GM13977 (cell line): Measurements from ENCODE around the gene TACSTD2.
"Not testable (repeated sequence)": the region's sequence is repeated elsewhere in the genome, so short reads cannot be mapped to it uniquely, and the experiment has no call there.

ENCODE experiments used
- DNase-seq: peaks from one replicate; pipeline ENCODE4 v3.0.0; 2012; ENCODE audit warnings: low spot score
- in situ Hi-C: fragments of 300-500 bp; cut with MboI; formaldehyde crosslinking; loops from one replicate; pipeline ENCODE4 v1.12.0; 2022; ENCODE audit warnings: low sequenced_read_pairs, low pct_unique_long_range_greater_than_20kb, mixed read lengths, inconsistent platforms; ENCODE audit not compliant: unreplicated experiment
- TF ChIP-seq, protein P1 (sequence below): IDR thresholded peaks from 2 replicates; pipeline ENCODE4 v1.5.1; 2012; ENCODE audit warnings: mild to moderate bottlenecking, control low read depth; ENCODE audit not compliant: insufficient read depth; ENCODE audit errors: extremely low read depth, missing control alignments

Gene TACSTD2

DNA sequence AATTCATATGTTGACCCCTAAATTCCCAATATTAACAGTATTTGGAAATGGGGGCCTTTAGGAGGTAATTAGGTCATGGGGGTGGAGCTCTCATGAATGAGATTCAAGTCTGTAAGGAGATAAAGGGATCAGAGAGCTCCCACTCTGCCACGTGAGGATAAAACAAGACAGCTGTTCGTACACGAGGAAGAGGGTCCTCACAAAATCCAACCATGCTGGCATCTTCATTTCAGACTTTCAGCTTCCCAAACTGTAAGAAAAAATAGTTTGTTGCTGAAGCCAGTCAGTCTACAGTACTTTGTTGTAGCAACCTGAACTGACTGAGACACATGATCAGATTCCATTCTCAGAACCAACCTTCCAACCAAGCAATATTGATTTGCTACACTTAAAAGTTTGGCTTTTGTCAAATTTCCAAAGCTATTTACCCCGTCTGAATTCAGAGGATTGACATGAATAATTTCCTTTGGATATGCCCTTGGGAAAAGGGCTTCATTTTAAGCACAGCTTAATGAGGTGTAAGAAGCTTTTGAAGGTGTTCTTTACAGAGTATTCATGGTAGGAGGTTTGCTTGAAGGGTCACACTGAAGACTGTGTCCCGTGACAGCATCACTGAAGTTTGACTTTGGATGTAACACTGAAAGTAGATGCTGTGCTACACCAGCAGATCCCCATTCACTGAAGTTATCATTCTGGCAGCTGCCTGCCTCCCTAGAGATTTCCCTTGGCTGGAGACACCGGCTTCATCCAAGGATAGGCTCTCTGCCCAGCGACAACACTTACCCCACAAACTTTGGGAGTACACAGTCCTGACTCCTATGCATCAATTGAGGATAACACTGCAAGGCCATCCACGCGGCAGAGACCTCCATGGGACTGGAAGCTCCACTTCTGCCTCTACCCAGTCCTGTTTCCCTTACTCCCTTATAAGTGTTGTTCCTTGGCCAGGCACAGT is 25.6 kb downstream of the TACSTD2 start:
- no peak for DNase-seq
- TF ChIP-seq, protein P1, sequence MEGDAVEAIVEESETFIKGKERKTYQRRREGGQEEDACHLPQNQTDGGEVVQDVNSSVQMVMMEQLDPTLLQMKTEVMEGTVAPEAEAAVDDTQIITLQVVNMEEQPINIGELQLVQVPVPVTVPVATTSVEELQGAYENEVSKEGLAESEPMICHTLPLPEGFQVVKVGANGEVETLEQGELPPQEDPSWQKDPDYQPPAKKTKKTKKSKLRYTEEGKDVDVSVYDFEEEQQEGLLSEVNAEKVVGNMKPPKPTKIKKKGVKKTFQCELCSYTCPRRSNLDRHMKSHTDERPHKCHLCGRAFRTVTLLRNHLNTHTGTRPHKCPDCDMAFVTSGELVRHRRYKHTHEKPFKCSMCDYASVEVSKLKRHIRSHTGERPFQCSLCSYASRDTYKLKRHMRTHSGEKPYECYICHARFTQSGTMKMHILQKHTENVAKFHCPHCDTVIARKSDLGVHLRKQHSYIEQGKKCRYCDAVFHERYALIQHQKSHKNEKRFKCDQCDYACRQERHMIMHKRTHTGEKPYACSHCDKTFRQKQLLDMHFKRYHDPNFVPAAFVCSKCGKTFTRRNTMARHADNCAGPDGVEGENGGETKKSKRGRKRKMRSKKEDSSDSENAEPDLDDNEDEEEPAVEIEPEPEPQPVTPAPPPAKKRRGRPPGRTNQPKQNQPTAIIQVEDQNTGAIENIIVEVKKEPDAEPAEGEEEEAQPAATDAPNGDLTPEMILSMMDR = no peak
- in situ Hi-C loops = no loop called here

DNA sequence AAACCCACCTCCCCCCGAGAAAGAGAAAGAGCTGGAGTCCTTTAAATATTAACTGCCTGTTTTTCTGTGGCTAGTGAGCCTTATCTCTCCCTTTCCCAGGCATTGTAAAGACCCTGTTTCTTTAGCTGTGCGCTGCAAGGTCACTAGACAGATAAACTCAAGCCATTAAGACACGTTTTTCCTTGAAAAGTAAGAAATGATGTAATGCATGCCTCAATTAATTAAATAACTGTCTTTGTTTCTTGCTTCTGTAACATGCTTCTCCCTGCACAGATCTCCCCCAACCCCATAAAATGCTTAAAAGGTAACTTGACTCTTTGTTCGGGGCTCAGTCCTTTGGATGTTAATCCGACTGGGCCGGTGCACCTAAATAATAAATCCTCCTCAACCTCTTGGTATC is 27.8 kb downstream of the TACSTD2 start:
- in situ Hi-C loops, DNase-seq: not testable (repeated sequence)

- DNase-seq = no peak
- TF ChIP-seq, protein P1 = no peak
- in situ Hi-C loops = no loop called here
Measured at GRCh38 chr1:58548371-58548770, 28.7 kb downstream of the TACSTD2 start.

DNA sequence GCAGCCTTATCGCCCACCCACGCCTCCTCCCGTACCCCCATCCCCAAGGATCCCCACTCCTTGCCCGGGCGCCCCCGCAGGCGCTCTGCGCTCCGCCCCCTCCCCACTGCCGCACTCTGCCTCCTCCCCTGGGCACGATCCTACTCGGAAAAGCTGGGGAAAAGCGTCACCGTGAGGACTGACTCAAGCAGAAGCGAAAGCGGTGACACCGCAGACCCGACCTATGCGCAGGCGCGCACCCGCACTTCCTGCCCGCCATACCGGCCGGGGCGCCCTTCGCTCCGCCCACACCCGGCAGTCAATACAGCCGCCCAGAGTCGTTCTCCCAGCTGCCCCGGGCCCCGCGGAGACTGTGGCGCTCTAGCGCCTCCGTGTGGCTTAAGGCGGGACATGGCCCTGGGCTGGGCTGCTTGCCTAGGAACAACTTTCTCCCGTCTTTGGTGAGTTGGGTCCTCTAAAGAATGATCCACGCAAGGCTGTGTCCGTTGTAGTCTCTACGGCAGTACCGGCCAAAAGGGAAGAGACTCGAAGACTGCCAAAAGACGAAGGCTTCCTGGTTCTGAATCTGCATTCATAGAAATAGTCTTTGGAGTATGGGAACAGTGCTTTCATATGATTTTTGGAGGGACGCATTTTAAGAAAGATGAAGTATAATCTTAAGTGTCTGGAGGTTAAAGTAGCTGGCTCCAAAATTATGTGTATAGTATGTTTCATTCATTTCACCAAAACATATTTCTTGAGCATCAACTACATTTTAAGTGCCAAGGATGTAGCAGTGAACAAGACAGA is 30.3 kb downstream of the TACSTD2 start, which contains the start of gene OMA1:
Gene OMA1, minus strand, starts transcription at position 207 of the 789 bp plus-strand sequence. CDS start 7,432 bp downstream, outside the sequence.
- peak; percentile 92 for DNase-seq
- in situ Hi-C loops = no loop called here
- TF ChIP-seq, protein P1 = peak; percentile 96

DNA sequence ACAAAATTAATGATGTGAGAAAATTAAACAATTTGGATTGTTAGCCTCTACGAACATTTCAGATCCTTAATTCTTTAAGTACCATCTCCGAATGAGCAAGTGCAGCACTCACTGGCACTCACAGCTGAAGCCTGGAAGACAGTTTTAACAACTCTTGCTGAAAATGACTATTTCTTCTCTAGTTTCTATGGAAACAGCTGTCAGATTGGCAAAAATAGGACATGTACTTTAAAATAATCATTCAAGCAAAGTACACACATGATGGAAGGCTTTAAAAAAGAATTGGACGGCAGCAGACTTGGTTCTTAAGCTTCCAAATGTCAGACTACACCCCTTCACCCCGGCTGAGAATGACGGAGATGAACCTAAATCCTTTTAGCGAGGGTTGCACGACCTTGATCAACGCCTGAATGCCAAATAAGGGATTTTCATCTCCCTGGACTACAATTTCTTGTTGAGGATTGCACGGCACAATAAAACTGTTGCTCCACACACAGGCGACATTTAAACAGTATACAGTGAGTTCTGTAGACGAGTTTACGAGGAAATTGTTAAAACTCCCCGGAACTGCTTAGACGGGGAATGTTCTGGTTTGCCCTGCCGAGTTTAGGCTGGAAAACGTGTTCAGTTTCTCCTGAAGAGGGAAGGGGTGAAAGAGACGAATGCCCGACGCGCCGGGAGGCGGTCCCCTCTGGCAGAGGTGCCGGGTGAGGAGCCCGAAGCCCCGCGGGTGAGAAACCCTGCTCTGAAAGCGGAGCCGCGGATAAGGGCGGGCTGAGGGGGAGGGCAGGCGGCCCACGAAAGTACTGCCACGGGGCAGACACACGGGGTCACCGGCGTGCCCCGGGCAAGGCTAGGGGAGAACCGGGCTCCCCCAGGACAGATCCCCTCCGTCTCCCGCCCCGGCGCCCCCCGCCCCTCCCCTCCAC is 31.2 kb downstream of the TACSTD2 start:
- TF ChIP-seq, protein P1 = peak; percentile 2
- DNase-seq = peak; percentile 45
- in situ Hi-C loops = no loop called here

- in situ Hi-C loops = no loop called here
- TF ChIP-seq, protein P1 = no peak
- no peak for DNase-seq
Measured at GRCh38 chr1:58543260-58543659, 33.8 kb downstream of the TACSTD2 start.
